Measurements from ENCODE around the gene S100A6.

- TF ChIP-seq POLR2A (IDR thresholded peaks at IDR 0.05; ENCODE audit: low read length) (no peak), GATA1 (IDR thresholded peaks at IDR 0.05; ENCODE audit: low read depth, low read length) (no peak)
These were observed 27.7 kb downstream of the S100A6 start for GRCh38 chr1:153507926-153508583.

Measured in erythroblast (primary cell).